GM19023 (cell line): Measurements from ENCODE around the gene MACF1.
"Not testable (repeated sequence)": the region's sequence is repeated elsewhere in the genome, so short reads cannot be mapped to it uniquely, and the experiment has no call there.

Experiments used
- ATAC-seq: cut with Tn5 transposase; IDR thresholded peaks from one replicate; pipeline ENCODE4 v1.9.1; 2021; ENCODE audit warnings: mild to moderate bottlenecking, moderate library complexity; ENCODE audit not compliant: unreplicated experiment

The MACF1 gene

DNA sequence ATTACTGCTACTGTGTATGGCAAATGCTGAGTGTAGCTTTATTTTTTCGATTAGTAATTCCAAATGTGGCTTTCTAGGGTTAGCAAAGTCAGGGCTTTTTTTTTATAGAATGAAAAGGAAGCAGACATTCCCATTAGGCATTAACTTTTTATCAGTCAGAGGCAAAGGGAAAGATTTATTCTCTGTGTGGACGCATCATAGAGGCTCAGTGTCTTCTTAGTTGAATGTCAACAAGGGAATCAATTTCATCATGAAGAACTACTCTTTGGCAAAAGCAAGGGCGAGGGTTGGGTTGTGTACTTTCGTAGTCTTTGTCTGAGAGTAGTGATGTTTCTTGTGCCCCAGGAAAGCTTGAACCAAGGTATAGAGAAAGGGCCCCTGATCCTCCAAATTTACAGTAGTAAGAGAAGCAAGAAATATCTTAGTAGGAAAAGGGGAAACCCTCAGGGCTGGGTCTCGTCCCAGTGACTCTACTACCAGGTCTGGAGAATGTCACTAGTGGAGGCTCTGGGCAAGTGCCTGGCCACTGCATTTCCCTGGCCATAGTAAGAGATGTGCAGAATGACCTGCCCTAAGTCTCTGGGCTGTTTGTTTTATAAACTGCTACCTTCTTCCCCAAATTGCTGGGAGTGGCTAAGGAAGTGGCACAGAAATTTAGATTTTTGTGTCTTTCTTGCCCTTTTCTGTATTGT is 30.0 kb upstream of the MACF1 start:
- no peak for ATAC-seq

DNA sequence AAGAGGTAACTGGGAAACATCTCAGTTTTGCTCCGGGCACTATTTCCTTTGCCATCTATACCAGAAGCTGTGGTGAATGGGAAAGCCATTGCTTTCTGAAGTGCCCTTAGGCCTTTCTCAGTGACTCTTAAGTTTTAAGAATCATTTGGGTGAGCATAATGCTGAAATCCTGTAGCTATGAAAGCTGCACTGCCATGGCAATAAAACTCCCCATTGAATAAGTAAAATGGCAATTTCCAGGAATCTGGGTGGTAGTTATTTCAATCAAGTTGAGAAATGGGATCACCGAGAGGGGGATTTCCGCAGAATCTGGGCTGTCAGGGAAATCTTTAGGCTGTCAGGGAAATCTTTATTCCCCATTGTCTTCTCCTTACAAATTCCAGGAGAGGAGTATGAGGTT is 26.8 kb upstream of the MACF1 start:
- no peak for ATAC-seq

DNA sequence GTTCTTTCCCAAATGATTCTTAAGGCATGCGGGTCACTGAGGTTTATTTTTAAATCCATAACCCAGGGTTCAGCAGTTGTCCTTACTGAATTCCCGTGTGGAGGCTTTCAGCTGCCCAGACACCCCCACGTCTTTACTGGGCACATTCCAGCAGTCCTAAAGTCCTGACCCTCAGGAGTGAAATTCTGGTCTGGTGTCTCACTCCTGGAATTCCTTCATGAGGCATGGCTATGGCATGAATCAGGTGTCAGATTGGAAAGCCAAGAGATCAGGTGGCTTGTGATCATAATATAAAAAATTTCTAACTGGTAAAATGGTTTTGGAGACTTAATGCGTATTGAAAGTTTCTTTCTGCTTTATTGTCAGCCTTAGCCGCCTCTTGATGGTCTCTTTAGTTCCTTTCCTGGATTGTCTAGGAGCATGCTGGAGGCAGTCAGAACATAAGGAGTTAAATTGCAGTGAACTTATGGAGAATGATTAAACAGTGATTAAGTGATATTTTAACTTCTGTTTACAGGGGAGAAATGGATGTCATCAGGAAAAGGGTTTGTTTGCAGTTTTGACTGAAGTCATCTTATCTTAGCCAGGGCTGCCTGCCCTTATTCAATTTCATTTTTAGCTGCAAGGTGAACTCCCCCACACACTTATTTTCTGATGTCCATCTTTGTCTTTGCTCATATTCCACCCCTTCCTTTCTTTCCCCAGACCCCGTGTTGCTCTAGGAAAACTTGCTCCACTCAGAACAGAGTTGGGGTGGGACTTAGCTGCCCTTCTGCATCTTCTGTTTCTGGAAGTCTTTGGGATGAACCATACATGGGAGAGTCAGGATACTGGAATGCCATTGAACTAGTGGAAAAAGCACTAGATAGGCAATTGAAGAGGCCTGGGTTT is 25.7 kb upstream of the MACF1 start:
- no peak for ATAC-seq

- ATAC-seq, result no peak
Measured at GRCh38 chr1:39181311-39181710, 23.2 kb upstream of the MACF1 start.

DNA sequence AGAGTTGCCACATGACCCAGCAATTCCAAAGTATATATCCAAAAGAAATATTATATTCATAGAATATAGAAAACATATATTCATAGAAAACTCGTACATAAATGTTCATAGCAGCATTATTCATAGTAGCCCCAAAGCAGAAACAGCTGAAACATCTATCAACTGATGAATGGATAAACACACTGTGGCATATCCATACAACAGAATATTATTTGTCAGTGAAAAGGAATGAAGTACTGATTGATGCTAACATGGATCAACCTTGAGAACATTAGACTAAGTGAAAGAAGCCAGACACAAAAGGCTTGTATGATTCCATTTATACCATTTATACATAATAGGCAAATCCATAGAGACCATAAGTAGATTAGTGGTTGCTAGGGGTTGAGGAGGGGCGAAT is 21.7 kb upstream of the MACF1 start:
- no peak for ATAC-seq

DNA sequence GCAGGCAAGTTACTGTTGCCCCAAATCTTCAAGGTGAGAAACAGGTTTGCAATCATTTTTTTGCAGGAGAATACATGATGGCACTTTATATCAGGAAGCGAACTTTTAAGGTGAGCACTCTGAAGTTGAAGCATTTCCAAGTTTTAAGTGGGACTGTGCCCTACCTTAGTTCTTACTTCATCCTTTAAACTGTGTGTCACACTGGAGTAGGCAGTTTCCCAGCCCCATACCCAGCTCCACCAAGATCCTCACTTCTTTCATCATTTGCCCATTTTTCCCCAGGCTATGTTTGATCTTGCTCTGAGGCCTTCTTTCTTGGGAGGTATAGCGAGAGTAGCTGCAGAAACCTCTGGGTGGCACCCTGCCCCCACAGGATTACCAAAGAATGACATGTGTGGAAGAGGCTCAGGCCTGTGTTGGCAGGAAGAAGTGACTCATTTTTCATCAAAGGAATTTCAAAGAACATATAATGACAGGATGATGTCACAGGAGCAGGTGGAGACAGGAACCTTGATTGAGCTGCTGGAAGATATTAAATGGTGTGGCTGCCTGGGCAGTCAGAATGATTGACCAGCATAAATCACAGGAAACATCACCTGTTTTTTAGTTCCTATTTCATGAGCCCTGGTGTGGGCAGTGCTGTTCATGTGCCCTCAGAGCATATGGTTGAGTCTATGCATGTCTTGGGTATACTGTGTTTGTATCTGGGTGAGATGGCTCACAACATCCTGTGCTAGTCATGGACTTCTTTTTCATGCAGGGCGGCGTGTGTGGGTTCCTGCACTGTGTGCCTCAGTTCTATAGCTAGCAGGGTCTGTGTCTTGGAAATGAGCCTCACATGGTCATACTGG is 20.8 kb upstream of the MACF1 start:
- ATAC-seq, result no peak

DNA sequence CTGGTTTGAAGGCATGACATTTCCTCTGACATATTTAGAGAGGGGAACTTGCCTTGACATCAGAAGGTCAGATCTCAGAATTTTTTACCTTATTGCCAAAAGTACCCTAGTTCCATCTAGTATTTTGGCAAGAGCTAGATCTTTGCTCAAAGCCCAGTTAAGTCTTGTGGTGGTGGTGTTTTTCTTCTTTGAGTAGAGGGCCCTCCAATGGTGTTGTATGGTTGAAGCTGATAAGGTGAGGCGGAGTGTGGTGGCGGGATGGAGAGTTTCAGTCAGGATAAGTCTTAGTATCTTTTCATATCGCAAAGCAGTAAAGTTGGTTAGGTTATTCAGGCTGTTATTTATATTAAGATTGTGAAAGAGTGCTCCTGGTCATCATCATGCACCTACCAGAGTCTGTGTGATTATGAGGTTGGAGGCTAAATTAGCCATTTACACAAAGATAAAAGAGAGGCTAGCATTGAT is 20.1 kb upstream of the MACF1 start:
- ATAC-seq, result no peak

DNA sequence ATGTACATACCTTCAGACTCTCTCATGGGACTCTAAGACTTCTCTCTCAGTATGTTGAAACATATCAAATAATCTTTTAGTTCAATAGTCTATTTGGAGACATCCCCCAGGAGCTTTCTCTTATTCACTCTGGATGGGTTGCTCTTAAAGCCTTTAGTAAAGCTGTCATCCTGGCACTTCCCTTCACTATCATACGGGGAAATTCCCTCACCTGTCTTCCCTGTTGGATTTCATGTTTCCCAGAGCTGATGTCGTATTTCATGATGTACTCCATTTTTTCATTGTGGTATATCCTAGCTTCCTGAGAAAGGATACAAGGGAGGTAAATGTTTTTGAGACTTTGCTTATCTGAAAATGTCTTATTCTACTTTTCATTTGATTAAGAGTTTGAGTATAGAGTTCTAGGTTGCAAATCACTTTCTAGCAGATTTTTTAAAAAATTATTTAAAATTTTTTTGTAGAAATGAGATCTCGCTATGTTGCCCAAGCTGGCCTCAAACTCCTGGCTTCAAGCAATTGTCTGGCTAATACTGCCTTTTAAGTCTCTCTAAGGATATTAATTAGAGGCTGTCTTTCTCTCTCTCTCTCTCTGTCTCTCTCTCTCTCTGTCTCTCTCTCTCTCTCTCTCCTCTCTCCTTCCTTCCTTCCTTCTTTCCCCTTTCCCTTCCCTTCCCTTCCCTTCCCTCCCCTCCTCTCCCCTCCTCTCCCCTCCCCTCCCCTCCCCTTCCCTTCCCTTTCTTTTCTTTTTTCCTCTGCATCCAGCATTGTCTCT is 17.0 kb upstream of the MACF1 start:
- ATAC-seq, result no peak

DNA sequence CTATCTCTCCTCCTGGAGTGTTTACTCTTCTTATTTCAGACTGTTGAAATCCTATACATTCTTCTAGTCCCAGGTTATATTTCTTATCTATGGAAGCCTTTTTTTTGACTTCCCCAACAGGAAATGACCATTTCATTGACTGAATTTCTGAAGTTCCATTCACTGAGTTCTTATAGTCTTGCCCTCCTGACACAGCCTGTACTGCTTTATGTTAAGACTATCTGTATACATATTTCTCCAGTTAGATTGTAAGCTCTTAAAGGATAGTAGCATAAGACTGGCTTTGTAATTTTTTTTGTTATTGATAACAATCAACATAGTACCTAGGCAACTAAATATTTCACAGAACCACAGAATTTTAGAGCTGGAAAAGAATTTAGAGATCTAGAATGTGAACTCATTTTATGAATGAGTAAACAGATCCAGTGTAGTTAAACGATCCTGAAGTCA is 14.9 kb upstream of the MACF1 start:
- ATAC-seq, result no peak

DNA sequence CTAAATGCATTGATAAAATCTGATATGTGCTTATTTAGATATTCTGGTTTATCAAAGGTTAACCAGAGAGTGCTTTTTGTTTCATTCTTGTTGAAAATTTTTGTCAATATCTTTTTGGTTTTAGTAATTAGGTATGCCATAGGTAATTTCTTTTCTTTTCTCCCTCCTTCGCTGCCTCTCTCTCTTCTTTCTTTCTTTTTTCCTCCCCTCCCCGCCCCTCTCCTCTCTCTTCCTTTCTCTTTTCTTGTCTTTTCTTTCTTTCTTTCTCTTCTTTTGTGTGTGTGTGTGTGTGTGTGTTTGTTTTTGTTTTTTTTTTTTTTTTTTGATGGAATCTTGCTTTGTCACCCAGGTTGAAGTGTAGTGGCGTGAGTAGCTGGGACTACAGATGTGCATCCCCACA is 14.4 kb upstream of the MACF1 start:
- no peak for ATAC-seq

- ATAC-seq, result no peak
Measured at GRCh38 chr1:39194398-39195051, 10.0 kb upstream of the MACF1 start.

GRCh38 chr1:39195166-39196111 is 9.1 kb upstream of the MACF1 start:
- no peak for ATAC-seq

DNA sequence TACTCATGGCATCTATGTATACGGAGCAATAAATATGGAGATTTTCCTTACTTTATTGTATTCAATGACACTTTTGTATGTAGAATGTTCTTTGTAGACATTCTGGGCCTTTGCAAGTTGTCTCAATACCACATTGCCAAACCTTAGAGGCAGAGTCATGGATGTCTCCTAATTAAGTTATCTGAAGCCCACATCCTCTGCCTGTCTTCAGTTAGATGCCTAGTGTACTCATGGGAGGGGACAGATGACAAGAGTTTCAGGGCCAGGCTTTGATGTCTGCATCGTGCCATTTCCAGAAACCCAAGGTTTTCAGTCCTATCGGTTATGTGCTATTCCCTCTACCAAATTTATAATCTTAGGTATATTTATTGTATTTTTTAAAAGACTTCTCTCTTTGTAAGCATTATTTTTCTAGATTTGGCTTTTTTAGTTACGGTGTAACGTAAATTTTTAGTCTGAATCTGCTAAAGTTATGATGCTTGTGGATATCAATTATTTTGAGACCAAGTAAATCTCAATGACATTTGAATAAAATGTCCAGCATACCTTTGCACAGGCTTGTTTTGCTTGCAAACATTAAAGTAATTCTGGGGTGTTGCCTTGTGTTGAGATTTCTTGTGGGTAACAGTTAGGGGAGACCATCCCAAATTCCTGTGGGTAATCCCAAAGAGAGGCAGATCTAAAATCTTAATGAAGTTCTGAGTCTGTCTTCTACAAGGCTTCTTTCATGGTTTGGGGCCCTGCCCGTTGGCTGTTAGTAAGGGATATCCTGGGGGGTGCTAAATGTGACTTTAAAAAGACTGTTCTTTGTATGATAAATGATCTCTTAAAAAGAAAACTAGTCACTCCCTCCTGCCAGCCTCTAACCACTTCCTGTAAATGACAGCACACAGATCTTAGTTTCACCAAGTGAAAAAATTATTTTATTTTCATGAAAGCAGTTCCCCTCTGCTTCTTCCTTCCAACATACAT is 8.0 kb upstream of the MACF1 start:
- no peak for ATAC-seq

DNA sequence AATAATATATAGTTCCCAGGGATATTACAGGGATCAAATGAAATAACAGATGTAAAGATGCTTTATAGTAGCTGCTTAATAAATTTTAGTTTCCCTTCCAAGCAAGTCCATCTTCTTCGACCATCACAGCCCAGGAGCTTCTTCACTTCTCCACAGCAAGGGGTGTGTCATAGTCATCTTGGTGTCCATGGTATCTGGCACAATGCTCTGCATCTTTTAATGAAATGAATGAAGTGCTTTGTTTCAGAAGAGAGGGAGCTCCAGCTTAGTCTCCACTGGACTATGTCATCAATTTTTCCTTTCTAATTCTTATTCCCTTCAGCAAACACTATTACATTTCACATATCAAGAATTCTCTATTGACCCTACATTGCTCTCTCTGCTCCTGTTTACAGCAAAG is 4.9 kb upstream of the MACF1 start:
- ATAC-seq, result no peak

DNA sequence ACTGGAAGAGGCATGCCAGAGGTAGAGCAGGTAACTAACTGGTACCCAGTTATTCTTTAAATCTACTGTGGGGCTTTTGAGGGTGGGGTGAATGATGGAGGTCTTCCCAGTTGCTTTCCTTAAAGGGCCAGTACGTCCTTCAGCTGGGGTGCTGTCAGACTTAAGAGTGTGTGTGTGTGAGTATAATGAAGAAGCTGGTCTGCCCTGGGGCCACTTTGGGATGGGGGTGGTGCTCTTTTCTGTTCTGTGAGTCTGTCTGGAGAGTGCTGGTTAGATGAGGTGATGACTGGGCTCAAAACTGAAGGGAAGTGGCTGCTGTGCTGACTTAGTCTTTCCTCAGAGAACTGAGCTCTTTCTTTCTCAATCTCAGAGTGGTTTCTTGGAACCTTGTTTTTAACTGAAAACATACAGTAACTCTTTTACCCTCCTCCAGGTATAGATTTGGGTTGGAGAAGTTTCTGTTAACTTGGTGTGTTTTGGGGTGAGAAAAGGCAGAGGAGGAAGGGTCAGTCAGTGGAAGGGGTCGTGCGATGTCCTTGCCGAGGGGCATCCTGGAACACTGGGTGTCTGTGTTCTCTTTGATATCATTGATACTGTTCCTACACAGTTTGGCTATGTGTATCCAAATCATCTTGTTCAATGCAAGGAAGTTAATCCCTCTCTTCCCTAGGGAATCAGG is 746 bp downstream of the MACF1 start:
- no peak for ATAC-seq

- ATAC-seq, result no peak
Measured at GRCh38 chr1:39205781-39206464, 1.4 kb downstream of the MACF1 start.

- not testable (repeated sequence) for ATAC-seq
Measured at GRCh38 chr1:39208360-39208759, 3.9 kb downstream of the MACF1 start.
